GM19372 (cell line): ENCODE results near the gene OR6C2.
"Not testable (repeated sequence)": the region's sequence is repeated elsewhere in the genome, so short reads cannot be mapped to it uniquely, and the experiment has no call there.

Source experiments
- ATAC-seq: cut with Tn5 transposase; IDR thresholded peaks from one replicate; pipeline ENCODE4 v1.9.1; 2021; ENCODE audit warnings: mild to moderate bottlenecking, low read depth, moderate library complexity; ENCODE audit not compliant: unreplicated experiment

The OR6C2 gene

GRCh38 chr12:55470088-55470829, 26.4 kb downstream of the OR6C2 start, which contains the start of gene OR6C70:
Gene OR6C70, minus strand, starts transcription at chr12:55470138. Its CDS starts 0 bp downstream, at chr12:55470138.
- no peak for ATAC-seq

GRCh38 chr12:55472264-55472663, 28.4 kb downstream of the OR6C2 start:
- ATAC-seq: no peak

- ATAC-seq: not testable (repeated sequence)
Measured at GRCh38 chr12:55479136-55479535, 35.3 kb downstream of the OR6C2 start.

- ATAC-seq: not testable (repeated sequence)
Measured at GRCh38 chr12:55484284-55484683, 40.4 kb downstream of the OR6C2 start.

GRCh38 chr12:55492078-55492477, 48.2 kb downstream of the OR6C2 start, which contains the start of gene OR6C68:
Gene OR6C68, plus strand, starts transcription at chr12:55492378. Its CDS starts 0 bp downstream, at chr12:55492378.
- no peak for ATAC-seq

- no peak for ATAC-seq
Measured at GRCh38 chr12:55495490-55495889, 51.6 kb downstream of the OR6C2 start.

- ATAC-seq: no peak
Measured at GRCh38 chr12:55499231-55499630, 55.4 kb downstream of the OR6C2 start.

- ATAC-seq: no peak
Measured at GRCh38 chr12:55499810-55500252, 56.0 kb downstream of the OR6C2 start.

- no peak for ATAC-seq
Measured at GRCh38 chr12:55501601-55502000, 57.7 kb downstream of the OR6C2 start.
